ENCODE data around the gene PWWP2B.
A peak's percentile ranks its signal among the peaks of the same experiment; 100 is the strongest.

GRCh38 chr10:132430231-132430743, 33.3 kb downstream of the PWWP2B start:
- no peak for TF ChIP-seq ZNF384 (IDR thresholded peaks at IDR 0.05)
- TF ChIP-seq TARDBP (IDR thresholded peaks at IDR 0.05) = peak; percentile 49; the same call in 1 of the 2 replicates
- no peak for TF ChIP-seq BHLHE40 (IDR thresholded peaks at IDR 0.05; ENCODE audit: borderline replicate concordance)
- no peak for TF ChIP-seq SP1 (IDR thresholded peaks at IDR 0.05)
- TF ChIP-seq HDGF (IDR thresholded peaks at IDR 0.05; ENCODE audit: borderline replicate concordance) = no peak
- TF ChIP-seq NFRKB (IDR thresholded peaks at IDR 0.05) = no peak
- TF ChIP-seq SUZ12 (IDR thresholded peaks at IDR 0.05) = no peak
- TF ChIP-seq L3MBTL2 (conservative IDR thresholded peaks at IDR 0.05) = no peak
- no peak for TF ChIP-seq LEF1 (IDR thresholded peaks at IDR 0.05; ENCODE audit: borderline replicate concordance)

Measured in HEK293T (cell line).